GM18907 (cell line): ENCODE results near the gene TCF12.
"Not testable (repeated sequence)": the region's sequence is repeated elsewhere in the genome, so short reads cannot be mapped to it uniquely, and the experiment has no call there.

Source experiments
- ATAC-seq: cut with Tn5 transposase; IDR thresholded peaks from one replicate; pipeline ENCODE4 v1.9.1; 2021; ENCODE audit warnings: mild to moderate bottlenecking, moderate library complexity; ENCODE audit not compliant: unreplicated experiment

The TCF12 gene

GRCh38 chr15:56913670-56914069 is 4.8 kb upstream of the TCF12 start:
- no peak for ATAC-seq

DNA sequence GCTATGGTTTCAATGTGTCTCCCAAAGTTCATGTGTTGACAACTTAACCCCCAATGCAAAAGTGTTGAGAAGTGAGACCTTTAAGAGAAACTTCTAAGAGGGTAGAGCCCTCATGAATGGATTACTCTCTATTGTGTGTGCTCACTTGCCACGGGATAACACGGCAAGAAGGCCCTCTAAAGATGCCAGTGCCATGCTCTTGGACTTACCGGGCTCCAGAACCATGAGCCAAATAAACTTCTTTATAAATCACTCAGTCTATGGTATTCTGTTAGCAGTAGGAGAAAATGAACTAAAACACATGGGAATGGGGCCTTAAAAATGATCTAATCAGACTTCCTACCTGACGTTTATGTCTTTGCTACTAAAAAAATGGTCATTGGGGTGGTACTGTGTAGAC is 2.6 kb upstream of the TCF12 start:
- no peak for ATAC-seq

DNA sequence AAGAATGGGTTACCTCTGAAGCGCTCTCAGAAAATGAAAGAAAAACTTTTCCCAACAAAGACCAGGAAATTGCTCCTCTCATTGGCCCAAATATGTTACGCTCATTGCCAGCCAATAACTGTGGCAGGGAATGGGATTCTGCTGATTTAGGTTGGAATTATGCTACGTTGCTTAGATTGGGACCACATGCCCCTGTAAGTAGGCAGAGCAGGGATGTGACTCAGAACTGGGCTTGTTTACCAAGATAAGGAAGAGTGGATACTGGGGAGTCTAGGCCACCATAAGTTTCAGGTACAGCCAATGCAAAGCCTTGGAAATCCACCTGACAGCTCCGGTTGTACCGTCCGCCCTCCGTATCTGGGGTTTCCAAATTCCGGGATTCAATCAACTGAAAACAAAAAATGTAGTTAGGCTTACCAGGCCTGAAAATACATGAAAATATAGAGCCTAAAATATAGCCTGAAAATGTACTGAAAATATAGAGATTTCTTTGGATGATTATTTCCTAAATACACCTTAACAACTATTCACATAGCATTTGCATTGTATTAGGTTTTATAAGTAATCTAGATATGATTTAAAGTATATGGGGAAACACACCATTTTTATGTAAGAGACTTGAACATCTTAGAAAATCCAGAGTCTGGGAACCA is 1.5 kb upstream of the TCF12 start:
- no peak for ATAC-seq

GRCh38 chr15:56917652-56918045 is 795 bp upstream of the TCF12 start:
- ATAC-seq: peak; percentile 6

DNA sequence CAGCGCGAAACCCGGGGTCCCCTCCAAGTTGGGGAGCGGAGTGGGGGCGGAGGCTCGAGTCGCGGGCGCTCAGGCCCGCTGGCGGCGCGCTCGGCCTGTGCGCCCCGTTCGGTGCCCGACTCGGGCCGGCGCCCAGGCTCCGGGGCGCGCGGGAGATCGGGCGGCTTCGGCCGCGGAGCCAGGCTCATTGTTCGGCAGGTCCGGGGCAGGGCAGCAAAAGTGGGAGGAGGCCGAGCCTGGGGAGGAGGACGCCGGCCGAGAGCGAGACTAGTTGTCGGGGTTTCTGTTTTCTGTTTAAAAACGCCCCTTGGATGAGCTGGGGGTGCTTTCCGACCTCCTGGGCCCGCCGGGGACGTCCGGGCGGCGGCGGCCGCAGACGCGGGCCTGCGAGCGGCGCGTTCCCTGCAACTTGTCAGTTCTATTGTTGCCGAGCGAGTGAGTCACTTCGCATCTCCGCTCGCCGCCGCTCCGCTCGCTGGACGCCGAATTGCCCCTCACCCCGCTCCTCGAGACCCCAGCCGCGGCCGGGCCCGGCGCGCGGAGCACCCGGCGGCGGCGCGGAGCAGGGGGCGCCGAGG is 676 bp downstream of the TCF12 start:
- ATAC-seq: peak; percentile 39

DNA sequence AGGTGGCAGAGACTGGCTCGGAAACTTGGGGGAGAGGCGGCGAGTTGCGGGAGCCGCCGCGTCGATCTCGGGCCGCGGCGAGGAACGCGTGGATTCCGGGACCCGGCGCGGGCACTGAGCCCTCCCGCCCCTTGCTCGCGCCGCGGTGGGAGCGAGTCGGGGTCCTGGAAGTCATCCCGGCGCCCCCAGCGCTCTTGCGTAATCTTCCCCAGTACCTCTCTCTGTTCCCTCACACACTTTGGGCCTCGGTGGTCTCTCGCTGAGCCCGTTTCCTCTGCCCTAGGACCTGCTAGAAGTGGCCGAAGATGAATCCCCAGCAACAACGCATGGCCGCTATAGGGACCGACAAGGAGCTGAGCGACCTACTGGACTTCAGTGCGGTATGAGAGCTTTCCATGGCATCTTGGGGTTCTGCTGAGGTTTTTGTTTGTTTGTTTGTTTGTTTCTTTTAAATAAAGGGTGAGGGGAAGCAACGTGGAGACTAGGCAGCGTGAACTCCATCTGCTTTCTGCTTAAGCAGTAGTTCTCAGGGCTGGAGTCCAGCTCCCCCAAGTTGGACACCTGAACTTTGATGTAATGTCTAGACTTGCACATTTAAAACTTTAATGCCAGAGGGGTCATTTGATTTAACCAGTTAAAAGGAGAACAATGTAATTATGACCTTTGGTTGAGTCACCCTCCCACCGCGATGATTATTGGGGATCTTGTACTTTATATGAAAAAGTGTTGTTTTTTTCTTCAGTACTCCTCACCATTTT is 1.3 kb downstream of the TCF12 start:
- ATAC-seq: peak; percentile 17

- no peak for ATAC-seq
Observed at GRCh38 chr15:56920367-56920627, 1.9 kb downstream of the TCF12 start.

- no peak for ATAC-seq
Observed at GRCh38 chr15:56923174-56923591, 4.7 kb downstream of the TCF12 start.

DNA sequence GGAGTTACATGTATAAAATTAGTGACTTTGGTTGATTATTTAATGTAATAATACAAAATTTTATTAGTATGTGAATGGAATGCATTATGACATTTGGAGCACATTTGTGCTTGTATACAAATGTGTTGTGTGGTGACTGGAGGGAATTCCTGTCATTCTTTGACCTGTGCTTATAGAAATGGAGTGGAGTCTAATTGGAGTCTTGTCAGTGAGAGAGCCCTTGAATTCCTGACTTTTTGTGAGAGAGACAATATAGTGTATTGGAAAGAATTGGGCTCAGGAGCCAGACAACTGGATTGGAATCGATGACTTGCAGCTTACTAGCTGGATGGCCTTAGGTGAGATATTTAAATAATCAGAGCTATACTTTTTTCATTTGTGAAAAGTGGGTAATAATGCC is 9.4 kb downstream of the TCF12 start:
- no peak for ATAC-seq

DNA sequence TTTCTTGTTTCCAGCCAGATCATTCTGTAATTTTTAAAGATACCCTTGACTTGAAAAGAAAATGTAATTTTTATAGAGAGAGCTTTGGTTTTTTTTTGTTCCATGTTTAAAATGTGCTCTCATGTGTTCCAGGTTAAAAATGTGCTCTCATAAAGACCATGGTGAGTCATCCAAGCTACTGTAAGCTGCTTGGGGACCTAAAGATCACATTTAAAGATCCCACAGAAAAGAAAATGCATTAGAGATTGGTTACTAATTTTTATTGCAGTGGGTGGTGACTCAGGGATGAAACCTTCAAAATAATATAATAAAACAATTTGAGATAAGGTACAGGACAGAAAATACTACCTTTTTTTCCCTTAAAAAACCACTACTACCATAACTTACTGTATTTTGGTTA is 11.0 kb downstream of the TCF12 start:
- ATAC-seq: no peak

- ATAC-seq: no peak
Observed at GRCh38 chr15:56929933-56930332, 11.5 kb downstream of the TCF12 start.

DNA sequence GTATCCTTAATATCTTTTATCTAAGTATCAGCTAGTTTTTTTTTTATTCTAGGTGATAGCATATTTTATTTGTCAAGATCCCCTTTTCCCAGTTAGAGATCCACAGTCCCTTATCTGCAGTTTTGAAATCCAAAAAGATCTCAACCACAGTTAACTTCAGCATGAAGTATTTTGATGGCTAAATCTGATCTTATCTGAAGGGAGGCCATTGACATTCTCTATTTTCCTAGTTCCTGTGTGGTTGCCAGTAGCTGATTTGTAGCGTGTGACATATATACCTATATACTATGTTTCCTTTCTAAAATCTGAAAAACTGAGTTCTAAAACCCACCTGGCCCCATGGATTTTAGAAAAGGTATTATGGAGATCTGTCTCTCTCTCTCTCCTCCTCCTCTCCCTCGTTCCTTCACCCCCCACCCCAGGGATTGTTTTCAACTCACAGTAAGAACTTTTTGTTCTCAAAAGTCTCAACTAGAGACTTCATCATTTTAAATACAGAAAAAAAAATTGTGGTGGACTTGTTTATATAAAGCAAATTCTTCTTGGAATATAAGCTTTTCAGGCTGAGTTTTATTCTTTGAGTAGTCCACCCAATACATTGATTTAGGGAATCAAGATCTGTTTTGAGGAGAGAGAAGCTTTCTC is 12.3 kb downstream of the TCF12 start:
- no peak for ATAC-seq

DNA sequence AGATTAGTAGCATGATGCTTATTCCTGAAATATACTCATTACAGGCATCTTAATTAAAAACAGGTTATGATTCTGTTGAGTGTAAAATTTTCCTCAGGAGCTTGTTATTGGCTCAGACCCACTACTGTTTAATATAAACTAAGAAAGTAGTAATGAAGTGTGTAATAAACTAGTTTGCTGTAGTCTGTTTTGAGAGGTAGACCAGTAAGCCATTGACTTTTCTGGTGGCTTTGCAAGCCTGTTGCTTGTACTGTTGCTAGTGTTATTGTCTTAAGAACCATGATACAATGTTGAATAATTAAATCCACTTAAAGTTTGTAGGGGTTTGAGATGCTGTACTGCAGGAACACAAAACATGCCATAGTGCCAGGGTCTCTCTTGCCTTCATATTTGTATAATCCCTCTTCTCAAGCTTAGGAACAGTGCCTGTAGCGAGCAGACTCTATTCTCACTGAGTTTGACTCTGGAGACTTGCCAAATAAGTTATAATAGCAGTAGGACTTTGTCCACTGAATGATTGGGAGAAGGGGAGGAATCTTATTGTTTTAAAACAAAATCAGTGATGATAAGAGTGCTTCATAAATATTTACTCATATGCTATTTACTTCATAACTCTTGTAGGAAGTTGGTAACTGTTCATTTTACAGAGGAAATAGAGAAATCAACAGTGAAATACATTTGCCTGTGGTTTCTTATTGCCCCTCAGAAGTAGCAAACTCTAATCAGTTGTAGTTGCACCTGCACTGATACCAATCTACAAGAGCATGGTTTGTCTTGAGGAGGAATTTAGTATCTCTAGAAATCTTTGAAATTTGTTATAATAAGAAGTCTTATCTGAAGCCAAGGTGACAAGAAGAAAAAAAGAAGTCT is 13.4 kb downstream of the TCF12 start:
- peak; percentile 53 for ATAC-seq

DNA sequence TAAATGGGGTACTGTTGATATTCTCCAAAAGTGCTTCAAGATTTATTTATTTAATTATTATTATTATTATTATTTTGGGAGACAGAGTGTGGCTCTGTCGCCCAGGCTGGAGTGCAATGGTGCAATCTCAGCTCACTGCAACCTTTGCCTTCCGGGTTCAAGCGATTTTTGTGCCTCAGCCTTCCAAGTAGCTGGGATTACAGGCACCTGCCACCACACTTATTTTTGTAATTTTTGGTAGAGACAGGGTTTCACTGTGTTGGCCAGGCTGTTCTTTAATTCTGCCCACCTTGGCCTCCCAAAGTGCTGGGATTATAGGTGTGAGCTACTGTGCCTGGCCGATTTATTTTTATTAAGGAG is 14.0 kb downstream of the TCF12 start:
- ATAC-seq: not testable (repeated sequence)

GRCh38 chr15:56933410-56933809 is 15.0 kb downstream of the TCF12 start:
- ATAC-seq: no peak

- no peak for ATAC-seq
Observed at GRCh38 chr15:56933811-56934210, 15.4 kb downstream of the TCF12 start.

DNA sequence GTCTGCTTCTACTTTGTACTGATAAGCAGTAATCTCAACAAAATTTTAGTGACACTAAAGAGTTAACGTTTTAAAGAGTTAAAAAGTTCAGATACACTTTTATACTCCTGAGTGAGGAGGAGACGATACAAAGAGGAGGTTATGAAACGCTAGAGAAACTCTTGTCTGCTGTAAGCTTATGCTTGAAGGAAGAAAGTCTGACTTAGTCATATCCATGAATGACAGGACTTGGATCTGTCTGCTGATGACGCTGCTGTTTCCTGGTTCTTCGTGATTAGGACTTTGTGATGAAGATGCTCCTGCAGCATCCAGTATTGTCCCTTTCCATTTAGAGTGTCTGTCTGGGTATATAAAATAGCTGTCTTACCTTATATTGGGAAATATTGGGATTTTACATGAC is 15.8 kb downstream of the TCF12 start:
- no peak for ATAC-seq

GRCh38 chr15:56936929-56937328 is 18.5 kb downstream of the TCF12 start:
- no peak for ATAC-seq

GRCh38 chr15:56939257-56939656 is 20.8 kb downstream of the TCF12 start:
- ATAC-seq: no peak

DNA sequence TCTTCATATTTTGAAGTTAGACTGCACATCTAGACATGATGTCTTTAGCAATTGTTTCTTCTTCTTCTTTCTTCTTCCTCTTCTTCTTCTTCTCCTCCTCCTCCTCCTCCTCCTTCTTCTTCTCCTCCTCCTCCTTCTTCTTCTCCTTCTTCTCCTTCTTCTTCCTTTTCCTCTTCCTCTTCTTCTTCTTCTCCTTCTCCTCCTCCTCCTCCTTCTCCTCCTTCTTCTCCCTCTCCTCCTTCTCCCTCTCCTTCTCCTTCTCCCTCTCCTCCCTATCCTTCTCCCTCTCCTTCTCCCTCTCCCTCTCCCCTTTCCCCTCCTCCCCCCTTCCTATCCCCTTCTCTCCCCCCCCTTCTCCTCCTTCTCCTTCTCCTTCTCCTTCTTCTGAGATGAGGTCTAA is 21.9 kb downstream of the TCF12 start:
- no peak for ATAC-seq

- ATAC-seq: no peak
Observed at GRCh38 chr15:56942118-56942517, 23.7 kb downstream of the TCF12 start.
